Smooth muscle cell of bladder (primary cell): ENCODE measurements around the gene RNASEH2B. TPM values are rescaled to one million over a fixed set of nuclear protein-coding genes. Genes with fewer than 3 reads are reported as not detected.

Experiments used
- total RNA-seq: library from RNA; depleted of rRNA; stranded (reverse); fragments of >200 nt; gene quantifications from 2 replicates; pipeline ENCODE4 v1.2.3, GENCODE V29; 2014

RNASEH2B gene, protein sequence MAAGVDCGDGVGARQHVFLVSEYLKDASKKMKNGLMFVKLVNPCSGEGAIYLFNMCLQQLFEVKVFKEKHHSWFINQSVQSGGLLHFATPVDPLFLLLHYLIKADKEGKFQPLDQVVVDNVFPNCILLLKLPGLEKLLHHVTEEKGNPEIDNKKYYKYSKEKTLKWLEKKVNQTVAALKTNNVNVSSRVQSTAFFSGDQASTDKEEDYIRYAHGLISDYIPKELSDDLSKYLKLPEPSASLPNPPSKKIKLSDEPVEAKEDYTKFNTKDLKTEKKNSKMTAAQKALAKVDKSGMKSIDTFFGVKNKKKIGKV
- total RNA-seq: 33.1 and 39.4 TPM in 2 replicates

DNA sequence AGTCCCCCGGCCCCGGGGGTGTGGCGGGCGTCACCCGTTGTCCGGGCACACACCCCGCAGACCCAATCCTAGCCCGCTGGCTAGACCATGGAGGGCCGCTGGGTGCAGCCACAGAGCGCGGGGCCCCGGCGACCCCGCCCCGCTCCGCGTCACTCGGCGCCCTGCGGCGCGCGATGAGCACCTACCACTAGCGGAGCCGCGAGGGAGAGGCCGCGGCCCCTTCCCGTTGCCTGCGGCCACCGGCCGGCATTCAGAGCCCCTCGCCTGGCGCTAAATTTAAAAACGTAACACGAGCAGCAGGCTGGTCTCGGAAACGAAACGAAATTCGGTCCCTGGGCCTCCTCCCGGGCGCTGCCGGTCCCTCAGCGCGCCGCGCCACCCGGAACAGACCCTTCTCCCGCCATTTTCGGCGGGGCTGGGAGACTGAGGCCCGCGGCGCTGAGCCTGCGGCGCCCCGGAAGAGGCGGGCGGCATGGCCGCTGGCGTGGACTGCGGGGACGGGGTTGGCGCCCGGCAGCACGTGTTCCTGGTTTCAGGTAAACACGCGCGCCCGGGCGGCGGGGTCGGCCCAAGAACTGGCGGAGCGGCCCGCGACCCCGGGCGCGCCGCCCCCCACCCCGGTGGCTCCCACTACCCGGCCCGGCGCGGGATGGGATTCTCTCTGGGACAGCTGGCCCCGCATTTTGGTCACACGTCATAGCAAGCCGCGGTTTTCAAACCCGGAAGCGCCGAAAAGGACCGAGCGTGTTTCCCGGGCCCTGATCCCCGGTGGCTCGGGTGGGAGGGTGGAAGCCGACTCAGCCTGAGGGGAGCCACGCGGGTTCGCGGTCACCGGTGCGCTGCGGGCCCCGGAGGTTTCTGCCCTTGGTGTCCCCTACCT, at the start of gene RNASEH2B:
RNASEH2B (plus strand) TSS at position 187 of the 880 bp plus-strand sequence; CDS start at position 473, 286 bp downstream.

Other genes with a start within 250 kb of the RNASEH2B start
- gene DLEU7, start 66.1 kb upstream of the RNASEH2B start, total RNA-seq: under 0.01 TPM in 1 of 2 replicates, not detected in the other
- gene C13orf42, start 201.5 kb downstream of the RNASEH2B start, total RNA-seq: not detected in 2 replicates